Endothelial cell of umbilical vein (primary cell): ENCODE data around the gene VSTM2B. TPM values are rescaled to one million over a fixed set of nuclear protein-coding genes. Genes with fewer than 3 reads are reported as not detected.

Experiments
- BruUV-seq: library from RNA; stranded (reverse); fragments of 400-500 nt; replicated peaks from 2 replicates; lab custom pipeline; 2021; lab: Mats Ljungman, UMichigan
- CTCF ChIA-PET: fragments of 300-600, 350-600 bp; sonication (Branson Sonifier 250); formaldehyde crosslinking; loops from one replicate; lab custom pipeline; 2021; ENCODE audit warnings: antibody characterized with exemption, inconsistent platforms; lab: Charles Lee
- POLR2A ChIA-PET: fragments of 300-600, 350-600 bp; sonication (Branson Sonifier 250); formaldehyde crosslinking; loops from one replicate; lab custom pipeline; 2021; ENCODE audit warnings: antibody characterized with exemption, inconsistent platforms; lab: Charles Lee
- DNase-seq: peaks from one replicate; pipeline ENCODE4 v3.0.0-alpha.2; 2011; ENCODE audit warnings: low read depth, low spot score
- FAIRE-seq: peaks from 2 replicates; lab custom pipeline; 2011; peaks lifted over from hg19 to GRCh38; lab: Jason Lieb, UNC
- H2AFZ ChIP-seq: 2 replicates; pipeline ENCODE4 v1.6.0; 2012; ENCODE audit warnings: low read depth, low read length, control low read depth, inconsistent platforms
- H3K27ac ChIP-seq: 2 replicates; pipeline ENCODE4 v1.5.1; 2011; ENCODE audit warnings: low read depth, mild to moderate bottlenecking, control low read depth, low read length, moderate library complexity; ENCODE audit not compliant: insufficient read depth
- H3K27me3 ChIP-seq, 2 experiments: 2 replicates each; pipeline versions ENCODE4 v1.6.0 to v1.6.1; 2011; ENCODE audit warnings: low read length in 2 of 2, mixed read lengths in 1 of 2; ENCODE audit not compliant: control insufficient read depth in 2 of 2, insufficient read depth in 2 of 2
- H3K36me3 ChIP-seq, 2 experiments: 2 replicates in 1 of 2; 3 replicates in 1 of 2; pipeline ENCODE4 v1.5.1; 2011; ENCODE audit warnings: low read length in 2 of 2, mild to moderate bottlenecking in 1 of 2, moderate library complexity in 1 of 2; ENCODE audit not compliant: control insufficient read depth in 2 of 2, insufficient read depth in 2 of 2; ENCODE audit errors: extremely low read depth in 1 of 2
- H3K4me1 ChIP-seq: 3 replicates; pipeline ENCODE4 v1.5.1; 2011; ENCODE audit warnings: mild to moderate bottlenecking, low read length; ENCODE audit not compliant: control insufficient read depth, insufficient read depth; ENCODE audit errors: extremely low read depth
- H3K4me2 ChIP-seq: 2 replicates; pipeline ENCODE4 v1.6.1; 2011; ENCODE audit warnings: low read length, control low read depth, mixed read lengths; ENCODE audit not compliant: insufficient read depth
- H3K4me3 ChIP-seq, 3 experiments: fragments of 200-600 bp in 1 of 3; sonication (generic), shearing (Covaris generic) in 1 of 3; replicated peaks in 1 of 3; 2 replicates each; pipeline ENCODE4 v1.5.1; 2011 to 2016; ENCODE audit warnings: control low read depth in 3 of 3, low read length in 3 of 3, mild to moderate bottlenecking in 2 of 3, inconsistent platforms in 1 of 3, low read depth in 1 of 3, moderate library complexity in 1 of 3; ENCODE audit not compliant: insufficient read depth in 1 of 3
- H3K79me2 ChIP-seq: 2 replicates; pipeline ENCODE4 v1.6.0; 2012; ENCODE audit warnings: low read length, inconsistent platforms; ENCODE audit not compliant: control insufficient read depth, insufficient read depth
- H3K9ac ChIP-seq: replicated peaks from 2 replicates; pipeline ENCODE3; 2011; ENCODE audit warnings: low read length, control low read depth; ENCODE audit not compliant: insufficient read depth; ENCODE audit errors: extremely low read depth
- H3K9me1 ChIP-seq: replicated peaks from 3 replicates; pipeline ENCODE4 v1.6.0; 2011; ENCODE audit warnings: mild to moderate bottlenecking, low read length; ENCODE audit not compliant: control insufficient read depth, insufficient read depth; ENCODE audit errors: extremely low read depth
- H3K9me3 ChIP-seq: replicated peaks from 2 replicates; pipeline ENCODE4 v1.5.1; 2012; ENCODE audit warnings: low read length, inconsistent platforms; ENCODE audit not compliant: control insufficient read depth, insufficient read depth
- H4K20me1 ChIP-seq: replicated peaks from 2 replicates; pipeline ENCODE3; 2011; ENCODE audit warnings: mild to moderate bottlenecking, low read length; ENCODE audit not compliant: control insufficient read depth, insufficient read depth; ENCODE audit errors: extremely low read depth
- EZH2 ChIP-seq: IDR thresholded peaks from 2 replicates; pipeline ENCODE4 v1.6.1; 2012; ENCODE audit warnings: borderline replicate concordance, low read depth, mild to moderate bottlenecking, moderate library complexity, low read length, inconsistent platforms; ENCODE audit not compliant: severe bottlenecking
- FOS ChIP-seq: IDR thresholded peaks from 2 replicates; pipeline ENCODE4 v1.6.1; 2011; ENCODE audit warnings: mild to moderate bottlenecking, low read length, moderate library complexity, borderline replicate concordance; ENCODE audit not compliant: insufficient read depth
- GATA2 ChIP-seq: IDR thresholded peaks from 2 replicates; pipeline ENCODE4 v1.7.0; 2011; ENCODE audit warnings: low read depth, mild to moderate bottlenecking, moderate library complexity, mixed read lengths, low read length; ENCODE audit not compliant: insufficient read length, insufficient read depth
- JUN ChIP-seq: IDR thresholded peaks from 2 replicates; pipeline ENCODE4 v1.6.1; 2011; ENCODE audit warnings: borderline replicate concordance, low read depth; ENCODE audit not compliant: insufficient read length, insufficient read depth
- MYC ChIP-seq: IDR thresholded peaks from one replicate; pipeline ENCODE4 v1.6.1; 2011; ENCODE audit warnings: mild to moderate bottlenecking, low read depth, low read length
- POLR2A ChIP-seq: IDR thresholded peaks from 2 replicates; pipeline ENCODE4 v1.6.1; 2012; ENCODE audit warnings: low read depth, mild to moderate bottlenecking, control low read depth, low read length
- POLR2AphosphoS5 ChIP-seq: IDR thresholded peaks from 2 replicates; pipeline ENCODE4 v1.6.1; 2012; ENCODE audit warnings: low read depth, mild to moderate bottlenecking, control low read depth, low read length, moderate library complexity; ENCODE audit not compliant: insufficient read depth
- dilution Hi-C: fragments of 300-500 bp; cut with MboI; formaldehyde crosslinking; loops from one replicate; pipeline ENCODE4 v1.15.0; 2019; ENCODE audit warnings: low sequenced_read_pairs; ENCODE audit not compliant: extremely low pct_ligation_motif_present
- intact Hi-C: fragments of 100-400 bp; cut with micrococcal nuclease; formaldehyde crosslinking; loops from one replicate; pipeline ENCODE4 v1.10.0; 2022
- polyA plus RNA-seq, 4 experiments: library from polyadenylated mRNA; depleted of rRNA in 3 of 4; stranded (reverse) in 3 of 4; unstranded in 1 of 4; fragments of >200 nt; gene quantifications; 2 replicates each; pipeline versions ENCODE4 v1.2.1 to v1.2.3, GENCODE V29; 2011 to 2012; ENCODE audit warnings: missing spikeins in 1 of 4
- total RNA-seq: library from RNA; stranded (reverse); gene quantifications from 2 replicates; pipeline ENCODE4 v1.2.3, GENCODE V29; 2021
- TF ChIP-seq, protein P1 (sequence below): IDR thresholded peaks from 2 replicates; pipeline ENCODE4 v1.6.1; 2011; ENCODE audit not compliant: insufficient read depth, insufficient read length
- TF ChIP-seq, protein P2 (sequence below), 2 donors: IDR thresholded peaks; 1 replicate in 1 of 2; 2 replicates in 1 of 2; pipeline ENCODE4 v1.5.1; 2011; ENCODE audit warnings: low read length in 2 of 2, mild to moderate bottlenecking in 2 of 2, moderate library complexity in 2 of 2, control low read depth in 1 of 2, inconsistent platforms in 1 of 2, low read depth in 1 of 2; ENCODE audit not compliant: insufficient read depth in 1 of 2; ENCODE audit errors: extremely low read depth in 1 of 2

VSTM2B gene
- total and polyA plus RNA-seq, 2 donors (not counting 3 experiments of a cell fraction or from before 2014, with no cell fraction given), result not detected

DNA sequence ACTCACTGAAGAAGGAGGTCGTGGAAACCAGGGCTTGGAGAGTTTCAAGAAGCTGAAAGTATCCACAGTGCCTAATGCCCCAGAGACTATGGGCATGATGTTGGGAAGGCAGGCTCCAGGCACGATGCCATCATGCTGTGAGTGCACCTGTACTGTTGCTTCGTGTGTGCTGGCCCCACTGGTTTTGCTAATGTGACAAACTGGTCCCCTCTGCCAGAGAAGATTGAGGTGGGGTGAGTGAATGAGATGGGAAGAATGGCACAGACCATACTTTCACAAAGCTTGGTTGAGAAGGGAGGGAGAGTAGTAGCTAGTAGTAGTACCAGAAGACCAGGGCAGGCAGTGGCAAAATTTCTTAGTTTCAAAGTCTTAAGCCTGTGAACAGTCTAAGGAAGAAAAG, 61.3 kb downstream of the VSTM2B start:
- Histone ChIP-seq H3K9me3 (no peaks in the 10 kb centered on the region), H3K4me2 (no peak overlapping the region), H3K9ac (no peak overlapping the region), H2AFZ (no peak overlapping the region), H4K20me1 (no peaks in the 10 kb centered on the region), H3K36me3 (no peaks in the 10 kb centered on the region), H3K27ac (no peak overlapping the region), H3K27me3 (no peaks in the 10 kb centered on the region), H3K4me3 (no peak overlapping the region), H3K9me1 (no peaks in the 10 kb centered on the region), H3K79me2 (no peaks in the 10 kb centered on the region), H3K4me1 (no peaks in the 10 kb centered on the region)
- no TSS peak for BruUV-seq
- POLR2A ChIA-PET, result no interaction called here
- dilution Hi-C loops, result no loop called here
- FAIRE-seq (no peak), DNase-seq (no peak)
- CTCF ChIA-PET, result no interaction called here
- intact Hi-C loops, result no loop called here
- no peak for TF ChIP-seq FOS
- TF ChIP-seq EZH2, result no peak
- no peak for TF ChIP-seq POLR2AphosphoS5
- TF ChIP-seq, protein P1, sequence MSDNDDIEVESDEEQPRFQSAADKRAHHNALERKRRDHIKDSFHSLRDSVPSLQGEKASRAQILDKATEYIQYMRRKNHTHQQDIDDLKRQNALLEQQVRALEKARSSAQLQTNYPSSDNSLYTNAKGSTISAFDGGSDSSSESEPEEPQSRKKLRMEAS, result no peak
- TF ChIP-seq, protein P2, sequence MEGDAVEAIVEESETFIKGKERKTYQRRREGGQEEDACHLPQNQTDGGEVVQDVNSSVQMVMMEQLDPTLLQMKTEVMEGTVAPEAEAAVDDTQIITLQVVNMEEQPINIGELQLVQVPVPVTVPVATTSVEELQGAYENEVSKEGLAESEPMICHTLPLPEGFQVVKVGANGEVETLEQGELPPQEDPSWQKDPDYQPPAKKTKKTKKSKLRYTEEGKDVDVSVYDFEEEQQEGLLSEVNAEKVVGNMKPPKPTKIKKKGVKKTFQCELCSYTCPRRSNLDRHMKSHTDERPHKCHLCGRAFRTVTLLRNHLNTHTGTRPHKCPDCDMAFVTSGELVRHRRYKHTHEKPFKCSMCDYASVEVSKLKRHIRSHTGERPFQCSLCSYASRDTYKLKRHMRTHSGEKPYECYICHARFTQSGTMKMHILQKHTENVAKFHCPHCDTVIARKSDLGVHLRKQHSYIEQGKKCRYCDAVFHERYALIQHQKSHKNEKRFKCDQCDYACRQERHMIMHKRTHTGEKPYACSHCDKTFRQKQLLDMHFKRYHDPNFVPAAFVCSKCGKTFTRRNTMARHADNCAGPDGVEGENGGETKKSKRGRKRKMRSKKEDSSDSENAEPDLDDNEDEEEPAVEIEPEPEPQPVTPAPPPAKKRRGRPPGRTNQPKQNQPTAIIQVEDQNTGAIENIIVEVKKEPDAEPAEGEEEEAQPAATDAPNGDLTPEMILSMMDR (IDR thresholded peaks at IDR 0.05; ENCODE audit: extremely low read depth in 1 of 2, insufficient read depth in 1 of 2, low read depth in 1 of 2, low read length in 2 of 2), result no peak
- no peak for TF ChIP-seq MYC
- TF ChIP-seq JUN, result no peak
- no peak for TF ChIP-seq POLR2A
- TF ChIP-seq GATA2, result no peak
